HCT116 (cell line): ENCODE data around the gene PRCC. TPM values are rescaled to one million over a fixed set of nuclear protein-coding genes. Genes with fewer than 3 reads are reported as not detected.

Experiments used
- ATAC-seq: fragments of 200-7000 bp; cut with Tn5 transposase; 2 replicates; pipeline ENCODE4 v1.9.1; 2020; ENCODE audit warnings: mild to moderate bottlenecking, moderate library complexity
- BruUV-seq: library from RNA; stranded (reverse); fragments of 400-500 nt; replicated peaks from 2 replicates; lab custom pipeline; 2021; lab: Mats Ljungman, UMichigan
- CTCF ChIA-PET: fragments of 300-600 bp; sonication (Branson Sonifier 250); formaldehyde crosslinking; loops from one replicate; lab custom pipeline; 2021; ENCODE audit warnings: antibody characterized with exemption; lab: Charles Lee
- POLR2A ChIA-PET: fragments of 300-600, 350-600 bp; sonication (Branson Sonifier 250); formaldehyde crosslinking; loops from one replicate; lab custom pipeline; 2021; ENCODE audit warnings: antibody characterized with exemption; lab: Charles Lee
- RAD21 ChIA-PET, 2 experiments: fragments of 300-600 bp; sonication (Branson Sonifier 250); formaldehyde crosslinking; loops; one replicate each; lab custom pipeline; 2023; ENCODE audit warnings: low total read pairs in 2 of 2; ENCODE audit not compliant: uncharacterized antibody in 2 of 2, unreplicated experiment in 2 of 2, low non-redundant PET in 1 of 2; lab: Charles Lee
- DNase-seq: peaks from one replicate; pipeline ENCODE4 v3.0.0-alpha.2; 2010; ENCODE audit warnings: low read depth, low spot score
- H2AFZ ChIP-seq: fragments of 200-600 bp; shearing (Covaris generic), sonication (generic); 2 replicates; pipeline ENCODE4 v1.6.1; 2017; ENCODE audit warnings: low read depth, mixed run types, mixed read lengths, antibody characterized with exemption, low read length; ENCODE audit not compliant: poor library complexity, severe bottlenecking
- H3K27ac ChIP-seq: 2 replicates; pipeline ENCODE4 v1.5.1; 2012; ENCODE audit warnings: low read depth, low read length
- H3K27me3 ChIP-seq: fragments of 200-600 bp; sonication (generic); 2 replicates; pipeline ENCODE4 v1.6.1; 2016; ENCODE audit warnings: mixed run types, low read length, mixed read lengths; ENCODE audit not compliant: insufficient read depth
- H3K36me3 ChIP-seq, 2 experiments: fragments of 200-500 bp in 1 of 2; fragments of 200-600 bp in 1 of 2; sonication (Bioruptor generic) in 1 of 2; sonication (generic) in 1 of 2; 2 replicates each; pipeline versions ENCODE4 v1.5.1 to v1.6.1; 2014 to 2016; ENCODE audit warnings: low read length in 2 of 2, inconsistent platforms in 1 of 2, mixed read lengths in 1 of 2, mixed run types in 1 of 2; ENCODE audit not compliant: insufficient read depth in 2 of 2, control insufficient read depth in 1 of 2
- H3K4me1 ChIP-seq, 2 experiments: fragments of 200-600 bp in 1 of 2; sonication (generic) in 1 of 2; 2 replicates each; pipeline versions ENCODE4 v1.5.1 to v1.6.1; 2012 to 2017; ENCODE audit warnings: low read length in 2 of 2, inconsistent platforms in 1 of 2, mild to moderate bottlenecking in 1 of 2, mixed read lengths in 1 of 2, mixed run types in 1 of 2, moderate library complexity in 1 of 2; ENCODE audit not compliant: insufficient read depth in 2 of 2, control insufficient read depth in 1 of 2
- H3K4me2 ChIP-seq: fragments of 200-600 bp; sonication (generic); 2 replicates; pipeline ENCODE4 v1.6.1; 2017; ENCODE audit warnings: mixed run types, low read length, mixed read lengths
- H3K4me3 ChIP-seq, 2 experiments: fragments of 200-600 bp in 1 of 2; sonication (generic) in 1 of 2; replicated peaks in 1 of 2; 2 replicates each; pipeline ENCODE4 v1.5.1; 2011 to 2016; ENCODE audit warnings: low read length in 2 of 2, control low read depth in 1 of 2, low read depth in 1 of 2, mild to moderate bottlenecking in 1 of 2, mixed read lengths in 1 of 2, mixed run types in 1 of 2
- H3K79me2 ChIP-seq: fragments of 200-600 bp; sonication (generic); 2 replicates; pipeline ENCODE4 v1.6.1; 2017; ENCODE audit warnings: mild to moderate bottlenecking, mixed run types, low read length, moderate library complexity, mixed read lengths; ENCODE audit not compliant: insufficient read depth
- H3K9ac ChIP-seq: fragments of 200-600 bp; sonication (generic); 2 replicates; pipeline ENCODE4 v1.6.1; 2016; ENCODE audit warnings: low read length, mixed read lengths
- H3K9me2 ChIP-seq: fragments of 200-600 bp; sonication (generic), shearing (Covaris generic); 2 replicates; pipeline ENCODE4 v1.6.1; 2017; ENCODE audit warnings: mixed run types, mild to moderate bottlenecking, moderate library complexity; ENCODE audit not compliant: insufficient read depth
- H3K9me3 ChIP-seq, 2 experiments: fragments of 200-500 bp in 1 of 2; fragments of 200-600 bp in 1 of 2; sonication (Bioruptor generic) in 1 of 2; sonication (generic) in 1 of 2; 2 replicates each; pipeline ENCODE4 v1.6.1; 2014 to 2017; ENCODE audit warnings: low read length in 2 of 2, mixed read lengths in 2 of 2, inconsistent platforms in 1 of 2, low read depth in 1 of 2, mild to moderate bottlenecking in 1 of 2, mixed run types in 1 of 2, moderate library complexity in 1 of 2; ENCODE audit not compliant: control insufficient read depth in 1 of 2, insufficient read depth in 1 of 2
- H4K20me1 ChIP-seq: fragments of 200-600 bp; sonication (generic), shearing (Covaris generic); 2 replicates; pipeline ENCODE4 v1.6.1; 2017; ENCODE audit warnings: mixed run types, mild to moderate bottlenecking, moderate library complexity; ENCODE audit not compliant: insufficient read depth
- CBX3 ChIP-seq: IDR thresholded peaks from 2 replicates; pipeline ENCODE4 v1.6.1; 2012; ENCODE audit warnings: low read depth
- EGR1 ChIP-seq: IDR thresholded peaks from 2 replicates; pipeline ENCODE4 v1.6.1; 2012; ENCODE audit warnings: low read depth
- ELF1 ChIP-seq: IDR thresholded peaks from 2 replicates; pipeline ENCODE4 v1.6.1; 2012; ENCODE audit warnings: low read depth, borderline replicate concordance
- EZH2phosphoT487 ChIP-seq: fragments of 200-600 bp; IDR thresholded peaks from 2 replicates; pipeline ENCODE4 v1.6.1; 2018; ENCODE audit warnings: antibody characterized with exemption, borderline replicate concordance
- FOSL1 ChIP-seq: IDR thresholded peaks from 2 replicates; pipeline ENCODE4 v1.6.1; 2012; ENCODE audit warnings: low read depth
- SRF ChIP-seq: IDR thresholded peaks from 2 replicates; pipeline ENCODE4 v1.6.1; 2012; ENCODE audit warnings: low read depth
- YY1 ChIP-seq: IDR thresholded peaks from 2 replicates; pipeline ENCODE4 v1.6.1; 2011; ENCODE audit warnings: low read length, low read depth, moderate library complexity, mild to moderate bottlenecking; ENCODE audit not compliant: insufficient replicate concordance; ENCODE audit errors: extremely low read depth
- ZFX ChIP-seq: fragments of 450-650 bp; IDR thresholded peaks from 2 replicates; pipeline ENCODE4 v1.6.1; 2017
- intact Hi-C: fragments of 100-400 bp; cut with micrococcal nuclease; formaldehyde crosslinking; loops from 2 replicates; pipeline ENCODE4 v1.10.0; 2022
- total RNA-seq: library from RNA; stranded (reverse); gene quantifications from one replicate; pipeline ENCODE4 v1.2.1, GENCODE V29; 2021; ENCODE audit not compliant: unreplicated experiment
- TF ChIP-seq, protein P1 (sequence below): IDR thresholded peaks from 2 replicates; pipeline ENCODE4 v1.6.1; 2012

PRCC gene
- total RNA-seq, 1 experiment from 2014 or later: 78.1 TPM

DNA sequence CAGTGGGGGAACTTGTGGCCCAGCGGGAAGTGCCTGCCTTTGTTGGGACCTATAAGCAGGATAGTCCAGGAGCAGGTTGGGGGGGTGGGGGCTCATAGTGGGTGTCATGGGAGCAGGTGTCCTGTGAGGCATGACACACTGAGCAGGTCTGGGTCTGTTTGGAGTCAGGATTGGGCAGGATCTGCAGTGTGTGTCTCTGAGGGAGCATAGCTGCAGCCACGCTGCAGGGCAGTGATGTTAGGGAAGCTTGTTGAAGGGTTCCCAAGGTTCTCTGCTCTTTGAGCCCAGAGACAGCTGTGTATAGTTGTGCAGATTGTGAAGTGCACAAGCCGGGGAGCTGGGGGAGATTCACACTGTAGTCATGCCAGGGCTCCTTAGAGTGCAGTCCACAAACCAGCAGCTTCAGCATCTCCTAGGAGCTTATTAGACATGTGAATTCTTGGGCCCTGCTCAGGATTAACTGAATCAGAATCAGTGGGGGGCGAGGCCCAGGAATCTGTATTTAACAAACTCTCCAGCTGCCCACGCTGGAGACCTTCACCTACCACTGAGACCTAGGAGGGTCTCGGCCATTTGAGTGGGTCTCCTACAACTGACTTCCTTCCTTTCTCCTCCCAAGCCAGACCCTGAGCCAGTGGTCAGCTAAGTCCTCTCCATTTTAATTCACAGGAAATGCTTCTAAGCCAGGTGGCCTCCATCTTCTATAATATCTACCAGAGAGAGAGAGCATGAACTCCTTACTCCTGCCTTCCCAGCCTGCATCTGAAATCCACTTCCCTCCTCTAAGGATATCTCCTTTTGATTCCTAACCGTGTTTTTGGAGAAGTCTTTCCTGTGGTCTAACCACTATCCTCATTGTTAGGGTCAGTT is 80.5 kb downstream of the PRCC start:
- Histone ChIP-seq H2AFZ (no peak overlapping the region), H4K20me1 (no peaks in the 10 kb centered on the region), H3K9me3 (no peaks in the 10 kb centered on the region), H3K27me3 (no peaks in the 10 kb centered on the region), H3K4me1 (no peaks in the 10 kb centered on the region; a peak in 2 of 4 replicates), H3K9me2 (no peaks in the 10 kb centered on the region), H3K27ac (no peak overlapping the region; the same call in 1 of the 2 replicates), H3K9ac (no peak overlapping the region), H3K4me3 (no peak overlapping the region), H3K79me2 (no peaks in the 10 kb centered on the region), H3K4me2 (no peak overlapping the region), H3K36me3 (no peaks in the 10 kb centered on the region)
- ChIA-PET RAD21 (no interaction called here), POLR2A (no interaction called here), CTCF (interaction anchor here (0.6 to 1.5 kb wide), 3 partner anchors 9 to 74 kb away, joined by 3 to 5 read pairs (median 4); no protein-coding TSS in a partner anchor)
- DNase-seq (no peak), ATAC-seq (no peak)
- BruUV-seq: no TSS peak
- intact Hi-C loops: no loop called here
- TF ChIP-seq CBX3 (no peak), EZH2phosphoT487 (no peak), EGR1 (no peak), ZFX (no peak), FOSL1 (no peak)
- TF ChIP-seq, protein P1, sequence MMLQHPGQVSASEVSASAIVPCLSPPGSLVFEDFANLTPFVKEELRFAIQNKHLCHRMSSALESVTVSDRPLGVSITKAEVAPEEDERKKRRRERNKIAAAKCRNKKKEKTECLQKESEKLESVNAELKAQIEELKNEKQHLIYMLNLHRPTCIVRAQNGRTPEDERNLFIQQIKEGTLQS: no peak
- TF ChIP-seq, all 23 proteins: peak for 0

DNA sequence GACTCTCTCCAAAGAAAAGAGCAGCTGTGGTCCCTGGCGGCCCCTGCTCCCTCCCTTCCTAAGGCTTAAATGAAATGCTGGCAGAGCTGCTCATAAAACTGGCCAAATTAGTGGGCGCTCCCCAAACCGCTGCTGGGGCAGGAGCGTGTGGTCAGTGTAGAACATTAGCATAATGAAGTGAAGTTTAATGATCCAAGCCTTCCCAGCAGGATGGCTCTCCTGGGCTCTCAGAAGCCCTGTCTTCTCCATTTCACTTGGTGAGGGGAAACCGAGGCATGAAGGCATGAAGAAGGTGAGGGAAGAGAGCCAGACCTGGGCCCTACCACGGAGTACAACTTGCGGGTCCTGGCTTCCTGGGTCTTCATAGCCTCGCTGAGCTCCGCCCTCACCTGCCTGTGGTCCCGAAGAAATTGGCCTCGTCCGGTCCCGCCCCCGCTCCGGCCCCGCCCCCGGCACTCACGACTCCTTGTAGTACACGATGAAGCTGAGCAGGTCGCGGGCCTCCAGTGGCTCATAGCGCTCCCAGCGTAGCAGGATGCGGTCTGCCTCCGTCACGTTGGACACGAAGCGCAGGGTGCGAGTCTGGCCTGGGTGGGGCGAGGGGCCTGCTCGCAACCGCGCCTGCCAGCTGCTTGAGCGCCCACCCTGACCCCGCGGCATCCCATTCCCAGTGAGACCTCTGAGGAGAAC is 81.3 kb downstream of the PRCC start:
- DNase-seq: no peak

More for the DNA sequence above, 81.3 kb downstream of the PRCC start:
- H3K9ac ChIP-seq: no peak overlapping the region
- peak; percentile 56 for ATAC-seq
- no peaks in the 10 kb centered on the region for H3K9me3 ChIP-seq
- RAD21 ChIA-PET: interaction anchor here in 1 of 2 experiments (0.6 kb wide), 1 partner anchor 44 kb away, joined by 4 read pairs; no protein-coding TSS in a partner anchor
- no peaks in the 10 kb centered on the region for H3K9me2 ChIP-seq
- intact Hi-C loops: no loop called here
- no peak overlapping the region for H3K4me3 ChIP-seq
- POLR2A ChIA-PET: no interaction called here
- no peaks in the 10 kb centered on the region for H3K27me3 ChIP-seq
- H4K20me1 ChIP-seq: no peaks in the 10 kb centered on the region
- no peaks in the 10 kb centered on the region; a peak in 2 of 4 replicates for H3K4me1 ChIP-seq
- no peaks in the 10 kb centered on the region for H3K79me2 ChIP-seq
- CTCF ChIA-PET: interaction anchor here (1.5 to 2.2 kb wide), 2 partner anchors 10 to 11 kb away, joined by 5 to 8 read pairs; no protein-coding TSS in a partner anchor
- H2AFZ ChIP-seq: no peak overlapping the region
- no peaks in the 10 kb centered on the region for H3K36me3 ChIP-seq
- TF ChIP-seq YY1 (no peak), SRF (no peak), ELF1 (no peak)
- TF ChIP-seq, all 23 proteins: peak for 0
- Histone ChIP-seq H3K27ac (no peak overlapping the region), H3K4me2 (no peak overlapping the region)
- BruUV-seq: no TSS peak
